ENCODE measurements around the gene FAIM.
"Not testable (repeated sequence)": the region's sequence is repeated elsewhere in the genome, so short reads cannot be mapped to it uniquely, and the experiment has no call there.

The FAIM gene

GRCh38 chr3:138600100-138600745 lies 8.3 kb upstream of the FAIM start:
- DNase-seq (ENCODE audit: low read depth in 2 of 2, low spot score in 1 of 2) = no peak

- not testable (repeated sequence) for DNase-seq (ENCODE audit: low read depth in 2 of 2, low spot score in 1 of 2)
Observed at GRCh38 chr3:138601661-138602060, 6.9 kb upstream of the FAIM start.

- DNase-seq (ENCODE audit: low read depth in 2 of 2, low spot score in 1 of 2) = not testable (repeated sequence)
Observed at GRCh38 chr3:138604106-138604595, 4.4 kb upstream of the FAIM start.

- DNase-seq (ENCODE audit: low read depth in 2 of 2, low spot score in 1 of 2) = no peak
Observed at GRCh38 chr3:138609898-138610266, 1.3 kb downstream of the FAIM start.

- DNase-seq (ENCODE audit: low read depth in 2 of 2, low spot score in 1 of 2) = no peak
Observed at GRCh38 chr3:138615462-138615861, 6.9 kb downstream of the FAIM start.

GRCh38 chr3:138620431-138620830 lies 11.9 kb downstream of the FAIM start:
- no peak for DNase-seq (ENCODE audit: low read depth in 2 of 2, low spot score in 1 of 2)

GRCh38 chr3:138624518-138624917 lies 15.9 kb downstream of the FAIM start:
- no peak for DNase-seq (ENCODE audit: low read depth in 2 of 2, low spot score in 1 of 2)

- DNase-seq (ENCODE audit: low read depth in 2 of 2, low spot score in 1 of 2) = no peak
Observed at GRCh38 chr3:138625707-138626365, 17.3 kb downstream of the FAIM start.

GRCh38 chr3:138629526-138629925 lies 21.0 kb downstream of the FAIM start:
- DNase-seq (ENCODE audit: low read depth in 2 of 2, low spot score in 1 of 2) = no peak

GRCh38 chr3:138638641-138639040 lies 30.1 kb downstream of the FAIM start:
- DNase-seq (ENCODE audit: low read depth in 2 of 2, low spot score in 1 of 2) = no peak

- no peak for DNase-seq (ENCODE audit: low read depth in 2 of 2, low spot score in 1 of 2)
Observed at GRCh38 chr3:138640537-138640936, 32.0 kb downstream of the FAIM start.

GRCh38 chr3:138642226-138642926 lies 33.8 kb downstream of the FAIM start:
- no peak for DNase-seq (ENCODE audit: low read depth in 2 of 2, low spot score in 1 of 2)

GRCh38 chr3:138642927-138643253 lies 34.3 kb downstream of the FAIM start:
- no peak for DNase-seq (ENCODE audit: low read depth in 2 of 2, low spot score in 1 of 2)

- DNase-seq (ENCODE audit: low read depth in 2 of 2, low spot score in 1 of 2) = no peak
Observed at GRCh38 chr3:138646008-138646407, 37.4 kb downstream of the FAIM start.

GRCh38 chr3:138646513-138646912 lies 37.9 kb downstream of the FAIM start:
- no peak for DNase-seq (ENCODE audit: low read depth in 2 of 2, low spot score in 1 of 2)

GRCh38 chr3:138649134-138649533 lies 40.6 kb downstream of the FAIM start:
- DNase-seq (ENCODE audit: low read depth in 2 of 2, low spot score in 1 of 2) = no peak

GRCh38 chr3:138653567-138653966 lies 45.0 kb downstream of the FAIM start:
- no peak for DNase-seq (ENCODE audit: low read depth in 2 of 2, low spot score in 1 of 2)

GRCh38 chr3:138657508-138657907 lies 48.9 kb downstream of the FAIM start:
- no peak for DNase-seq (ENCODE audit: low read depth in 2 of 2, low spot score in 1 of 2)

GRCh38 chr3:138668107-138668506 lies 59.5 kb downstream of the FAIM start:
- no peak for DNase-seq (ENCODE audit: low read depth in 2 of 2, low spot score in 1 of 2)

GRCh38 chr3:138670407-138670806 lies 61.8 kb downstream of the FAIM start:
- no peak for DNase-seq (ENCODE audit: low read depth in 2 of 2, low spot score in 1 of 2)

- no peak for DNase-seq (ENCODE audit: low read depth in 2 of 2, low spot score in 1 of 2)
Observed at GRCh38 chr3:138673641-138674530, 65.3 kb downstream of the FAIM start.
